ENCODE data around the gene ZBTB16.
"Not testable (repeated sequence)": the region's sequence is repeated elsewhere in the genome, so short reads cannot be mapped to it uniquely, and the experiment has no call there.

The ZBTB16 gene

DNA sequence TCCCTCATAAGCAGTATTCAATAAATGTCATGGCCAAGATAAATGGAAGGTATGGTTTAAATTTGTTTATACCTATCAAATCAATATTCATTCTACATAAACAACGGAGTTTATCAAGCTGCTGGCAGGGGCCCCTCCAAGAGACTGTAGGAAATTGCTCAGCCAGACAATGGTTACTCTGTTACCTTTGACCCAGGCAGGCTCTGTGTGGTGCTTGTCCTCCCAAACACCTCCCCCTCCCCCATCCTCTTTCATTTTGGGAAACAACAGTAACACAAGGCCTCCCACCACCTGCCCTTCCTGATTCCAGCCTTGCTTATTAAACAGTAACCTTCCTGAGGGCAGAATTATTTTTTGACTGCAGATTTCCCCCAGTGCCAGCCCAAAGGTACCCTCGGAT is 10.5 kb upstream of the ZBTB16 start:
- TF ChIP-seq, protein P1, sequence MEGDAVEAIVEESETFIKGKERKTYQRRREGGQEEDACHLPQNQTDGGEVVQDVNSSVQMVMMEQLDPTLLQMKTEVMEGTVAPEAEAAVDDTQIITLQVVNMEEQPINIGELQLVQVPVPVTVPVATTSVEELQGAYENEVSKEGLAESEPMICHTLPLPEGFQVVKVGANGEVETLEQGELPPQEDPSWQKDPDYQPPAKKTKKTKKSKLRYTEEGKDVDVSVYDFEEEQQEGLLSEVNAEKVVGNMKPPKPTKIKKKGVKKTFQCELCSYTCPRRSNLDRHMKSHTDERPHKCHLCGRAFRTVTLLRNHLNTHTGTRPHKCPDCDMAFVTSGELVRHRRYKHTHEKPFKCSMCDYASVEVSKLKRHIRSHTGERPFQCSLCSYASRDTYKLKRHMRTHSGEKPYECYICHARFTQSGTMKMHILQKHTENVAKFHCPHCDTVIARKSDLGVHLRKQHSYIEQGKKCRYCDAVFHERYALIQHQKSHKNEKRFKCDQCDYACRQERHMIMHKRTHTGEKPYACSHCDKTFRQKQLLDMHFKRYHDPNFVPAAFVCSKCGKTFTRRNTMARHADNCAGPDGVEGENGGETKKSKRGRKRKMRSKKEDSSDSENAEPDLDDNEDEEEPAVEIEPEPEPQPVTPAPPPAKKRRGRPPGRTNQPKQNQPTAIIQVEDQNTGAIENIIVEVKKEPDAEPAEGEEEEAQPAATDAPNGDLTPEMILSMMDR (IDR thresholded peaks at IDR 0.05; ENCODE audit: low read depth, low read length), result no peak
- H3K4me3 ChIP-seq (replicated peaks in 1 of 2; ENCODE audit: low read depth in 2 of 2, low read length in 2 of 2), result no peak overlapping the region
- no peak for DNase-seq (ENCODE audit: low read depth in 2 of 2)

DNA sequence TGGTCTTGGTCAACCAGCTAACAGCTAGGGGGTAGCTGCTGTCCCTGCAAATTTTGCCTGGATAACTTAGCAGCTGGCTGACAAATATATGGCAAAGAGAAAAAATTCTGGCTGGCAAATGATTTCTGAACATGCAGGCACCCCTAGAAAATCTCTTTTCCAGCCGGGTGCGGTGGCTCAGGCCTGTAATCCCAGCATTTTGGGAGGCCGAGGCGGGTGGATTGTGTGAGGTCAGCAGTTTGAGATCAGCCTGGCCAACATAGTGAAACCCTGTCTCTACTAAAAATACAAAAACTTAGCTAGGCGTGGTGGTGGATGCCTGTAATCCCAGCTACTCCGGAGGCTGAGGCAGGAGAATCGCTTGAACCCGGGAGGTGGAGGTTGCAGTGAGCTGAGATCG is 9.7 kb upstream of the ZBTB16 start:
- not testable (repeated sequence) for DNase-seq (ENCODE audit: low read depth in 2 of 2); H3K4me3 ChIP-seq (replicated peaks in 1 of 2; ENCODE audit: low read depth in 2 of 2, low read length in 2 of 2)

DNA sequence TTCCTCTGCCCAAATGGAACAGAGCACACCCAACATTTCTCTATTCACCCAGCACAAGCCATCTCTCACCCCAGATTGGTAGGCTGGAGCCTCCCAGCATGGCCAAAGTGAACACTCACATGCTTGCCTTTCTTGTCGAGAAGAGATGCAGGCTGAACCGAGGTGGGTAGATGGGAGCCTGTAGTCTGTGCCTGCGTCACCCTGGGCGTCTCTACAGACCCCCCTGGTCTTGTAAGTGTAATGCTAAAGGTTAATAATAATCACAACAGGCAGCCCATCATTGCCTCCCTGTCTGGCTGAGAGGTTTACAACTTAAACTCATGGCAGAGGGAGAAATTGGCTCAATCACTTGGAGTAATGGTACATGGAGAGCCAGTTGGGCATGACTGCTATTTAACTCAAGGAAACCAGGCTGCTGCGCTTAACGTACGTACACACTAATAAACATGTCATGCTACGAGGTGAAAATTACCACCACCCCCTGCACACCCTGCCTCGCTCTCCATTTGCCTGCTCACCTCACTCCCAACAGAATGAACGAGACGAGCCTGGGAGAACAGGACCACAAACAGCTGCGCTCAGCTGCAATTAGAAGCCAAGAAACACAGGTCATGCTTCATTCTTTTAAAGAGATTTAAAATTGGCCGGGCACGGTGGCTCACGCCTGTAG is 9.1 kb upstream of the ZBTB16 start:
- DNase-seq (ENCODE audit: low read depth in 2 of 2), result no peak
- no peak overlapping the region for H3K4me3 ChIP-seq (replicated peaks in 1 of 2; ENCODE audit: low read depth in 2 of 2, low read length in 2 of 2)
- TF ChIP-seq, protein P1 (IDR thresholded peaks at IDR 0.05; ENCODE audit: low read depth, low read length), result no peak

DNA sequence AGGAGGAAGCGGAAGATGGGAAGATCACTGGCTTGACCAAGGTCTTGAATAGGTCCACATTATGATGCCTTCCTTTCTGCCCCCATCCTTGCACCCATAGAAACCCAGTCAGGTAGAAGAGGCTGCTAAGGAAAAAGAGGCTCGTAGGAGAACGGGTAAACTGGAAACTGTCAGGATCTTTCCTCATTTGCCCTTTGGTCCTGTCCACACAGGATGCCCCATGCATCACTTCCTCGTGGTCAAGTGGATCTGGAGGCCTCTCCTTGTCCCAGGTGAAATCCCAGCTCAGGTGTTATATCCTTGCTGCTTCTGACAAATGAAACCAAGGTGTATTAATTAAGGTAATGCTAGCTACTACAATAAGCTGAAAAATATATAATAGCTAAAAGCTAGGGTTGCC is 8.0 kb upstream of the ZBTB16 start:
- TF ChIP-seq, protein P1 (IDR thresholded peaks at IDR 0.05; ENCODE audit: low read depth, low read length), result no peak
- H3K4me3 ChIP-seq (replicated peaks in 1 of 2; ENCODE audit: low read depth in 2 of 2, low read length in 2 of 2), result no peak overlapping the region
- DNase-seq (ENCODE audit: low read depth in 2 of 2), result no peak

DNA sequence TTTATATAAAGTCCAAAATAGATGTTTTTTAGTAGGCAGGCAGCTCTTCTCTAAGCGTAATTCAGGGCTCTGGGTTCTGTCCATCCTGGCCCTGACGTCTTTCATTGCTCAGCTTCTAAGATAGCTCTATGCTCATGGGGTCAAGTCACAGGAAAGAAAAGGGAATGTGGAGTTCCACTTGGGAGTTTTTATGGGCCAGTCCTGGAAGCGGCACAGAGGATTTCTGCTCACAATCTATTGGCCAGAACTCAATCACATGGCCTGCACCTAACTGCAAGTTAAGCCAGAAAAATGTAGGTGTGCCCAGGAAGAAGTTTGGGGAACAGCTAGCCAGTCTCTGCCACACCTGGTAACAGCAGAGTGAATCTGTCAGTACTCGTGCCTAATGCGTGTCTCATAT is 7.4 kb upstream of the ZBTB16 start:
- TF ChIP-seq, protein P1 (IDR thresholded peaks at IDR 0.05; ENCODE audit: low read depth, low read length), result no peak
- H3K4me3 ChIP-seq (replicated peaks in 1 of 2; ENCODE audit: low read depth in 2 of 2, low read length in 2 of 2), result no peak overlapping the region
- DNase-seq (ENCODE audit: low read depth in 2 of 2), result no peak

DNA sequence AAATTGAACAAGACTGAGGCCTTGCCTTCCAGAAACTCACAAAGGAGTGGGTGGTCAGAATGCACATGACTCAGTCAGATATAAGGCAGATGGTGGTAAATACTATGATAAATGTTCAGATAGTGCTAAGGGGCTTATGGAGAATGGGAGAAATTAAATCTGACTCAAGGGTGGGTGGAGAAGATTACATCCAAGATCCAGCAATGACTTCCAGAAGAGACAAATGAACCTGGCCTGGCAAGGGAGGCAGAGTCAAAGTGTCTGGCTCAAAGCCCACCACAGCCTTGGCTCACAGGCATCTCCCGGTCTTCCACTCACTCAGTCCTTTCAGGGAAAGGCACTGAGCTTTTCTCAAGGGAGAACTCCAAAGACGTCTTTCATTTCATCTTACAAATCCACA is 6.1 kb upstream of the ZBTB16 start:
- no peak overlapping the region for H3K4me3 ChIP-seq (replicated peaks in 1 of 2; ENCODE audit: low read depth in 2 of 2, low read length in 2 of 2)
- no peak for DNase-seq (ENCODE audit: low read depth in 2 of 2)
- TF ChIP-seq, protein P1 (IDR thresholded peaks at IDR 0.05; ENCODE audit: low read depth, low read length), result no peak

DNA sequence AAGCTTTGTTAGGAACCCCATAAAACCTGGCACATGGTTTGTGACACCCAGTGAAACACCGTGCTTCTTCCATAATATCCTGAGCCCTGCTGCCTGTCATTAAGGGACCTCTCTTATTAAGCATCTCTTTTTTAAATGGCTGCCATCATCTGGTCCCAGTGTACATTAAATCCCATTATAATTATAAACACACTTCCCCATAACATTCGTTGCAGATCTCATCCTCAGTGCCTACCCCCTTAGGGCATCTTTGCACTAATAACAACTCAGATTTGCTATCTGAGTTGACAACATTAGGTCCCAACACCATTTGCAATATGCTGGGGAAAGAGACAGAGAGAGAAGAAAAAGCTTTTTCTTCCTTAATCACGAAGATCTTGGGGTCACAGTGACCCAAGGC is 4.7 kb upstream of the ZBTB16 start:
- TF ChIP-seq, protein P1 (IDR thresholded peaks at IDR 0.05; ENCODE audit: low read depth, low read length), result no peak
- H3K4me3 ChIP-seq (replicated peaks in 1 of 2; ENCODE audit: low read depth in 2 of 2, low read length in 2 of 2), result no peak overlapping the region
- DNase-seq (ENCODE audit: low read depth in 2 of 2), result no peak

All from cardiac fibroblast (primary cell).